SU-DHL-6 (cell line): ENCODE results near the gene FAM24B.
"Not testable (repeated sequence)": the region's sequence is repeated elsewhere in the genome, so short reads cannot be mapped to it uniquely, and the experiment has no call there.

Source experiments
- H2AFZ ChIP-seq: fragments of 200-600 bp; sonication (generic); 2 replicates; pipeline ENCODE4 v1.6.1; 2014; ENCODE audit warnings: low read depth, mild to moderate bottlenecking, moderate library complexity, mixed read lengths, antibody characterized with exemption, low read length; ENCODE audit not compliant: severe bottlenecking
- H3F3A ChIP-seq: fragments of 200-600 bp; shearing (Covaris generic); 2 replicates; pipeline ENCODE4 v1.6.0; 2016; ENCODE audit warnings: antibody characterized with exemption, mild to moderate bottlenecking; ENCODE audit not compliant: insufficient read depth
- H3K27ac ChIP-seq: fragments of 200-600 bp; sonication (generic); 2 replicates; pipeline ENCODE4 v1.5.1; 2016; ENCODE audit warnings: low read depth, mild to moderate bottlenecking, low read length, moderate library complexity, mixed read lengths
- H3K27me3 ChIP-seq: fragments of 200-600 bp; sonication (generic), shearing (Covaris generic); 2 replicates; pipeline ENCODE4 v1.6.0; 2014; ENCODE audit warnings: mild to moderate bottlenecking, low read length
- H3K36me3 ChIP-seq: fragments of 200-600 bp; sonication (generic); 2 replicates; pipeline ENCODE4 v1.6.1; 2014; ENCODE audit warnings: mild to moderate bottlenecking, low read length, mixed read lengths
- H3K4me2 ChIP-seq: fragments of 300-600, 200-600 bp; shearing (Covaris generic), sonication (generic); 2 replicates; pipeline ENCODE4 v1.6.0; 2014; ENCODE audit warnings: low read length, low read depth, mild to moderate bottlenecking; ENCODE audit not compliant: poor library complexity, severe bottlenecking
- H3K4me3 ChIP-seq: fragments of 200-600 bp; sonication (generic); 2 replicates; pipeline ENCODE4 v1.5.1; 2014; ENCODE audit warnings: antibody characterized with exemption, low read length, mild to moderate bottlenecking, mixed read lengths; ENCODE audit not compliant: insufficient read depth, poor library complexity, severe bottlenecking
- H3K79me2 ChIP-seq: fragments of 200-600 bp; sonication (generic); 2 replicates; pipeline ENCODE4 v1.6.1; 2014; ENCODE audit warnings: mild to moderate bottlenecking, low read length, moderate library complexity; ENCODE audit not compliant: insufficient read depth
- H3K9ac ChIP-seq: fragments of 200-600 bp; sonication (generic); 2 replicates; pipeline ENCODE4 v1.7.0; 2014; ENCODE audit warnings: mild to moderate bottlenecking, low read length
- H3K9me2 ChIP-seq: fragments of 200-600 bp; sonication (generic); replicated peaks from 2 replicates; pipeline ENCODE4 v1.6.1; 2014; ENCODE audit warnings: low read length; ENCODE audit not compliant: insufficient read depth
- H3K9me3 ChIP-seq: fragments of 200-600 bp; sonication (generic); 2 replicates; pipeline ENCODE4 v1.6.1; 2014; ENCODE audit warnings: low read length, mixed read lengths; ENCODE audit not compliant: insufficient read depth
- H4K20me1 ChIP-seq: fragments of 200-600 bp; sonication (generic); 2 replicates; pipeline ENCODE4 v1.6.1; 2014; ENCODE audit warnings: low read depth, mild to moderate bottlenecking, antibody characterized with exemption, low read length, moderate library complexity, mixed read lengths
- CTCF ChIP-seq: fragments of 200-600 bp; sonication (generic); IDR thresholded peaks from one replicate; pipeline ENCODE4 v1.5.1; 2017; ENCODE audit warnings: antibody characterized with exemption, mild to moderate bottlenecking, low read length, moderate library complexity; ENCODE audit not compliant: insufficient read depth, poor library complexity, severe bottlenecking
- EZH2phosphoT487 ChIP-seq: fragments of 200-600 bp; sonication (generic), shearing (Covaris generic); conservative IDR thresholded peaks from 2 replicates; pipeline ENCODE4 v1.6.1; 2018; ENCODE audit warnings: mild to moderate bottlenecking, antibody characterized with exemption, low read length, moderate library complexity, mixed read lengths

FAM24B gene

DNA sequence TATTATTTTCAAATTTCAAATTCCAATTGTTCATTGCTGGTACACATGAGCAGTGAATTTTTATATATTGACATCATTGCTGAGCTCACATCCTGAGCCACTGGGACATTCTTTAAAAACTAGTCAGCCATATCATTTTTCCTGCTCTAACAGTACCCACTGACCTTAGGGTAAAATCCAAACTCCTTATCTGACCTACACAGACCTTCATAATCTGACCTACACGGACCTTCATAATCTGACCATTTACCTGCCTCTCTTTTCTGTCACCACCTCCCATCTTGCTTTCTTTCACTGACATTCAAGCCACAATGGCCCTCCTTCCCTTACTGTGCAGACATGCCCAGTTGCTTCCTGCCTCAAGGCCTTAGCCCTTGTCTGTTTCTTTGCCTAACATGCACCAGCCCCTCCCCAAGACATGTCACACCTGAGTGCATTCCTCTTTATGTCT is 17.6 kb downstream of the FAM24B start:
- H3F3A ChIP-seq: no peaks in the 10 kb centered on the region
- peaks cover 8% of the 10 kb centered on the region for H3K36me3 ChIP-seq
- H3K4me3 ChIP-seq: no peak overlapping the region
- no peak overlapping the region for H3K4me2 ChIP-seq
- peaks cover 34% of the 10 kb centered on the region for H4K20me1 ChIP-seq
- no peaks in the 10 kb centered on the region for H3K27me3 ChIP-seq
- H3K9me2 ChIP-seq: no peaks in the 10 kb centered on the region
- H3K27ac ChIP-seq: no peak overlapping the region
- peaks cover 95% of the 10 kb centered on the region for H3K79me2 ChIP-seq
- TF ChIP-seq EZH2phosphoT487 (no peak), CTCF (no peak)
- H3K9me3 ChIP-seq: no peaks in the 10 kb centered on the region
- no peak overlapping the region for H3K9ac ChIP-seq
- no peak overlapping the region for H2AFZ ChIP-seq

DNA sequence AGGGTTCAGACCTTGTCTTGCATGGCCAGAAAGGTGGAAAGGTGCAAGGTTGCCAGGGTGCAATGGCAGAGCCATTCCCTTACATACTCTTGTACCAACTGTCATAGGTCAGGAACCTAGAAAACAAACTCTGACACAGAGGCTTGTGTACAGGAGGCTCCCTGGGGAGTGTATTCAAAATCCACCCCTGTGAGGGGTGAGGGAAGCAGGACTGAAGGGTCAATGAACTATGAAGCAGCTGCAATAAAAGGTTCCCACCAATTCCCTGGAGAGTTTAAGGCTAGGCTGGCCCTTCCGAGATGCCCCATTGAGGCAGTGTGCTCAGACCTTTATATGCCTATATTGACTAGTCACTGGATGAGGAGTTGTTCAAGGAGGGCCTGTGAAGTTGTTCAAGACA is 19.9 kb downstream of the FAM24B start:
- H3K9me2 ChIP-seq: no peaks in the 10 kb centered on the region
- peaks cover 3% of the 10 kb centered on the region; the same call in 1 of the 2 replicates for H3K36me3 ChIP-seq
- H3K9ac ChIP-seq: no peak overlapping the region
- peaks cover 87% of the 10 kb centered on the region for H3K79me2 ChIP-seq
- peaks cover 28% of the 10 kb centered on the region for H4K20me1 ChIP-seq
- TF ChIP-seq EZH2phosphoT487 (no peak), CTCF (no peak)
- no peaks in the 10 kb centered on the region for H3K9me3 ChIP-seq
- no peak overlapping the region for H3K27ac ChIP-seq
- no peaks in the 10 kb centered on the region for H3K27me3 ChIP-seq
- no peak overlapping the region for H3K4me2 ChIP-seq
- H3F3A ChIP-seq: no peaks in the 10 kb centered on the region
- H3K4me3 ChIP-seq: no peak overlapping the region
- no peak overlapping the region for H2AFZ ChIP-seq

GRCh38 chr10:122858042-122858441 is 21.3 kb downstream of the FAM24B start:
- not testable (repeated sequence) for H3K9me2 ChIP-seq, H3F3A ChIP-seq, H3K9me3 ChIP-seq, H2AFZ ChIP-seq, H3K27me3 ChIP-seq, H3K4me3 ChIP-seq, H3K9ac ChIP-seq, H3K27ac ChIP-seq, H3K4me2 ChIP-seq
- peaks cover 10% of the 10 kb centered on the region; the same call in 1 of the 2 replicates for H3K36me3 ChIP-seq
- H3K79me2 ChIP-seq: peaks cover 85% of the 10 kb centered on the region
- H4K20me1 ChIP-seq: peaks cover 33% of the 10 kb centered on the region

- H3K9ac ChIP-seq: no peak overlapping the region
- no peak overlapping the region for H3K4me3 ChIP-seq
- peaks cover 10% of the 10 kb centered on the region; the same call in 1 of the 2 replicates for H3K36me3 ChIP-seq
- no peaks in the 10 kb centered on the region for H3F3A ChIP-seq
- H3K9me3 ChIP-seq: no peaks in the 10 kb centered on the region
- H3K27me3 ChIP-seq: no peaks in the 10 kb centered on the region
- TF ChIP-seq EZH2phosphoT487 (no peak), CTCF (no peak)
- H3K79me2 ChIP-seq: peaks cover 74% of the 10 kb centered on the region
- no peak overlapping the region for H2AFZ ChIP-seq
- no peak overlapping the region for H3K27ac ChIP-seq
- peaks cover 29% of the 10 kb centered on the region for H4K20me1 ChIP-seq
- H3K9me2 ChIP-seq: no peaks in the 10 kb centered on the region
- H3K4me2 ChIP-seq: no peak overlapping the region
Observed at GRCh38 chr10:122856902-122857301, 22.5 kb downstream of the FAM24B start.
